ENCODE data around the gene MRPL18.
"Not testable (repeated sequence)": the region's sequence is repeated elsewhere in the genome, so short reads cannot be mapped to it uniquely, and the experiment has no call there.

Gene MRPL18

GRCh38 chr6:159817951-159818739 lies 27.9 kb downstream of the MRPL18 start:
- DNase-seq, result no peak

GRCh38 chr6:159819098-159819497 lies 28.8 kb downstream of the MRPL18 start:
- DNase-seq, result no peak

- no peak for DNase-seq
Observed at GRCh38 chr6:159819932-159820640, 29.8 kb downstream of the MRPL18 start.

GRCh38 chr6:159821122-159821521 lies 30.9 kb downstream of the MRPL18 start:
- DNase-seq, result no peak

GRCh38 chr6:159821726-159822125 lies 31.5 kb downstream of the MRPL18 start:
- no peak for DNase-seq

- no peak for DNase-seq
Observed at GRCh38 chr6:159823953-159824352, 33.7 kb downstream of the MRPL18 start.

- not testable (repeated sequence) for DNase-seq
Observed at GRCh38 chr6:159824690-159825089, 34.4 kb downstream of the MRPL18 start.

- DNase-seq, result no peak
Observed at GRCh38 chr6:159826004-159826403, 35.7 kb downstream of the MRPL18 start.

GRCh38 chr6:159826968-159827647 lies 36.8 kb downstream of the MRPL18 start:
- DNase-seq, result peak; percentile 36

- DNase-seq, result peak; percentile 22
Observed at GRCh38 chr6:159828074-159828473, 37.8 kb downstream of the MRPL18 start.

GRCh38 chr6:159829526-159829925 lies 39.3 kb downstream of the MRPL18 start:
- DNase-seq, result no peak

GRCh38 chr6:159830501-159831372 lies 40.5 kb downstream of the MRPL18 start:
- DNase-seq, result no peak

- no peak for DNase-seq
Observed at GRCh38 chr6:159831373-159831679, 41.1 kb downstream of the MRPL18 start.

- no peak for DNase-seq
Observed at GRCh38 chr6:159832946-159833345, 42.7 kb downstream of the MRPL18 start.

GRCh38 chr6:159833556-159833955 lies 43.3 kb downstream of the MRPL18 start:
- DNase-seq, result no peak

- DNase-seq, result no peak
Observed at GRCh38 chr6:159833997-159834603, 43.8 kb downstream of the MRPL18 start.

GRCh38 chr6:159836718-159837490 lies 46.6 kb downstream of the MRPL18 start:
- DNase-seq, result no peak

GRCh38 chr6:159837511-159837910 lies 47.2 kb downstream of the MRPL18 start:
- no peak for DNase-seq

- DNase-seq, result no peak
Observed at GRCh38 chr6:159838020-159838744, 47.9 kb downstream of the MRPL18 start.

- no peak for DNase-seq
Observed at GRCh38 chr6:159842035-159842434, 51.8 kb downstream of the MRPL18 start.
